Lower leg skin (tissue), 4 donors: ENCODE data around the gene DOK6. TPM values are rescaled to one million over a fixed set of nuclear protein-coding genes. Genes with fewer than 3 reads are reported as not detected.

ENCODE experiments used
- DNase-seq, 2 donors: peaks; one replicate each; pipeline ENCODE4 v3.0.0-alpha.2; 2019; ENCODE audit warnings: low spot score in 2 of 2
- H3K4me3 ChIP-seq: fragments of 200-600 bp; sonication (generic); 2 replicates; pipeline ENCODE4 v1.5.1; 2017; ENCODE audit warnings: mild to moderate bottlenecking, low read depth; ENCODE audit not compliant: poor library complexity, severe bottlenecking
- POLR2A ChIP-seq, 2 donors: fragments of 450-650 bp; IDR thresholded peaks; one replicate each; pipeline ENCODE4 v1.6.1; 2016 to 2017; ENCODE audit warnings: antibody characterized with exemption in 2 of 2, mild to moderate bottlenecking in 1 of 2, moderate library complexity in 1 of 2
- WGBS, 2 donors: methylation state at CpG; one replicate each; pipeline ENCODE4 v1.1.5; 2018; 5-methylcytosine and 5-hydroxymethylcytosine counted together
- intact Hi-C: fragments of 100-400 bp; cut with DNase I; formaldehyde crosslinking; loops from one replicate; pipeline ENCODE4 v1.15.0; 2023; ENCODE audit warnings: low total_unique reads
- total RNA-seq, 4 donors: library from RNA; depleted of rRNA; stranded (reverse); fragments of >200 nt; gene quantifications; one replicate each; pipeline ENCODE4 v1.1.0, GENCODE V29; 2016
- TF ChIP-seq, protein P1 (sequence below), 3 donors: fragments of 450-650 bp; IDR thresholded peaks; one replicate each; pipeline ENCODE4 v1.5.1; 2016; ENCODE audit warnings: antibody characterized with exemption in 3 of 3, mild to moderate bottlenecking in 3 of 3, moderate library complexity in 2 of 3

DOK6 gene
- total RNA-seq, 4 donors from 2014 or later = 0.21 to 0.45 (median 0.42) TPM

- TF ChIP-seq, protein P1, sequence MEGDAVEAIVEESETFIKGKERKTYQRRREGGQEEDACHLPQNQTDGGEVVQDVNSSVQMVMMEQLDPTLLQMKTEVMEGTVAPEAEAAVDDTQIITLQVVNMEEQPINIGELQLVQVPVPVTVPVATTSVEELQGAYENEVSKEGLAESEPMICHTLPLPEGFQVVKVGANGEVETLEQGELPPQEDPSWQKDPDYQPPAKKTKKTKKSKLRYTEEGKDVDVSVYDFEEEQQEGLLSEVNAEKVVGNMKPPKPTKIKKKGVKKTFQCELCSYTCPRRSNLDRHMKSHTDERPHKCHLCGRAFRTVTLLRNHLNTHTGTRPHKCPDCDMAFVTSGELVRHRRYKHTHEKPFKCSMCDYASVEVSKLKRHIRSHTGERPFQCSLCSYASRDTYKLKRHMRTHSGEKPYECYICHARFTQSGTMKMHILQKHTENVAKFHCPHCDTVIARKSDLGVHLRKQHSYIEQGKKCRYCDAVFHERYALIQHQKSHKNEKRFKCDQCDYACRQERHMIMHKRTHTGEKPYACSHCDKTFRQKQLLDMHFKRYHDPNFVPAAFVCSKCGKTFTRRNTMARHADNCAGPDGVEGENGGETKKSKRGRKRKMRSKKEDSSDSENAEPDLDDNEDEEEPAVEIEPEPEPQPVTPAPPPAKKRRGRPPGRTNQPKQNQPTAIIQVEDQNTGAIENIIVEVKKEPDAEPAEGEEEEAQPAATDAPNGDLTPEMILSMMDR (IDR thresholded peaks at IDR 0.05) = no peak
- TF ChIP-seq POLR2A (IDR thresholded peaks at IDR 0.05) = no peak
- no peak for DNase-seq
- intact Hi-C loops = no loop called here
- no peak overlapping the region for H3K4me3 ChIP-seq
- 60 to 66% methylated on average over 4 of the region's 4 CpGs for WGBS, 2 donors
Measured at GRCh38 chr18:69444221-69444620, 43.5 kb downstream of the DOK6 start.

GRCh38 chr18:69447886-69448285 lies 47.2 kb downstream of the DOK6 start:
- 67 to 75% methylated on average over 1 of the region's 1 CpG for WGBS, 2 donors

GRCh38 chr18:69455125-69455524 lies 54.4 kb downstream of the DOK6 start:
- no peak for DNase-seq
- intact Hi-C loops = no loop called here
- 67 to 73% methylated on average over 1 of the region's 1 CpG for WGBS, 2 donors
- TF ChIP-seq, protein P1 (IDR thresholded peaks at IDR 0.05) = no peak
- no peak for TF ChIP-seq POLR2A (IDR thresholded peaks at IDR 0.05)
- no peak overlapping the region for H3K4me3 ChIP-seq

More at GRCh38 chr18:69447886-69448285, 47.2 kb downstream of the DOK6 start:
- intact Hi-C loops = no loop called here
- TF ChIP-seq, protein P1 (IDR thresholded peaks at IDR 0.05) = no peak
- TF ChIP-seq POLR2A (IDR thresholded peaks at IDR 0.05) = no peak
- H3K4me3 ChIP-seq = no peak overlapping the region
- no peak for DNase-seq

DNA sequence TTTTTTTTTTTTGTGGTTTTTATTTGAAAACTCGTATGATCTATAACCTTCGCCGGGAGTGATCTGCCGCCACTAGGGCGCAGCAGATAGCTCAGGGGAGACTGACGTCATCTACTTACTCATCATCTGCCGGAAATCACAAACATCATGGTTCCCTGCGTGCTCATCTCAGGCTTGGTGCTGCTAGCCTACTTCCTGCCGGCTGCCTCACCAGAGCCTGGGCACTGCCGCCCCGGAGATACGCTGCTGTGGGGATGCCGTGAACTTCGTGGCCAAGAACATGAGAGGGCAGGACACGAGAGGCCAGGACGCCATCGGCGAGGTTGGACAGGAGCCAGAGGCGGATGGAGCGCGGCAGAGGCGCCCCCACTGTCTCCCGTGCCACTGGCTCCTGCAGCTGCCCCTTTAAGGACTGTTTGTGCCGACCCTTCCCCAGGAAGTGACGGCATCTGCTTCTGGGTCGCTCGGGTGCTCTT lies 68.8 kb downstream of the DOK6 start:
- intact Hi-C loops = no loop called here
- DNase-seq = no peak
- TF ChIP-seq, protein P1 (IDR thresholded peaks at IDR 0.05) = no peak
- TF ChIP-seq POLR2A (IDR thresholded peaks at IDR 0.05) = no peak
- H3K4me3 ChIP-seq = no peak overlapping the region
- 83 to 87% methylated on average over 27 of the region's 27 CpGs for WGBS, 2 donors

DNA sequence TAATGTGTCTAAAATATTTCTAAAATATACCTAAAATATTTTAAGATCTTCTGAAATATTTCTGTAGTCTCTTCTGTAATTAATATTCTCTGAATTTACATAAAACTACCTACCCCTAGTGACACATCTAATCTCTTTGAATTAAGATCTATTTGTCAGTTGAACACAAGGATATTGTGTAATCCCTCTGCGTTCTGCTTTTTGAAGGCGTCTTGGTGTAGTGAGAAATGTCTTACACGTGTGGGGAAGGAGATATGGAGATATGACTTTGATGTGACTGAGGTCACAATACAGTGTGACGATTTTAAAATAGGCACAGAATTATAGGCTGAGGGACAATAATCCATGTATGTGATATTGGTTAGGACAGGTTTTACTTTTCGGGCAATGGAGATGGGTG lies 79.8 kb downstream of the DOK6 start:
- DNase-seq = no peak
- no peak overlapping the region for H3K4me3 ChIP-seq
- TF ChIP-seq, protein P1 (IDR thresholded peaks at IDR 0.05) = no peak
- 90 to 91% methylated on average over 5 of the region's 5 CpGs for WGBS, 2 donors
- intact Hi-C loops = no loop called here

DNA sequence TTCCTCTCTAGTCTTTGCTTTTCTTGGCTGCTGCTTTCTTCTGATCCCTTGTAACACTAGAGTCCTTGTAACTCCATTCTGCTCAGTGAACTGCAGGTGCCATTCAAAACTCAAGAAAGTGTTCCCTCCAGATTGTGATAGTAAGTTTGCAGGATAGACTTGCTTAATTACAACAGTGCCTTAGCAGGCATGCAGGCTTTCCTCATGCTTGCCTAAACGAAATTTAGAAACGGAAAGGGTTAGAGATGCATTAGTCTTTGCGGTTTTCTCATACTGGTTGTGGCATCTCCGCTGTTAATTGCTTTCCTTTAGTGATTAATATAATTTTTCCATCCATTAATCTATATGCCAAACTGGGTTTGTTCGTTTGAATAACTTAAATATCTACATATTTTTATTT lies 82.9 kb downstream of the DOK6 start:
- TF ChIP-seq, protein P1 (IDR thresholded peaks at IDR 0.05) = no peak
- TF ChIP-seq POLR2A (IDR thresholded peaks at IDR 0.05) = no peak
- 78 to 87% methylated on average over 5 of the region's 5 CpGs for WGBS, 2 donors
- intact Hi-C loops = no loop called here
- no peak for DNase-seq
- H3K4me3 ChIP-seq = no peak overlapping the region
